SIG-M5 treated with dmso at 0.1 percent for 504 hours (cell line): ENCODE data around the gene NUDT1.
"Not testable (repeated sequence)": the region's sequence is repeated elsewhere in the genome, so short reads cannot be mapped to it uniquely, and the experiment has no call there.

ENCODE experiments used
- DNase-seq: peaks from one replicate; lab custom pipeline; 2025; ENCODE audit not compliant: unreplicated experiment; lab: John Stamatoyannopoulos, UW

The NUDT1 gene

GRCh38 chr7:2264158-2264557 is 22.1 kb downstream of the NUDT1 start:
- DNase-seq = no peak

GRCh38 chr7:2266911-2267310 is 24.9 kb downstream of the NUDT1 start:
- peak; percentile 46 for DNase-seq

DNA sequence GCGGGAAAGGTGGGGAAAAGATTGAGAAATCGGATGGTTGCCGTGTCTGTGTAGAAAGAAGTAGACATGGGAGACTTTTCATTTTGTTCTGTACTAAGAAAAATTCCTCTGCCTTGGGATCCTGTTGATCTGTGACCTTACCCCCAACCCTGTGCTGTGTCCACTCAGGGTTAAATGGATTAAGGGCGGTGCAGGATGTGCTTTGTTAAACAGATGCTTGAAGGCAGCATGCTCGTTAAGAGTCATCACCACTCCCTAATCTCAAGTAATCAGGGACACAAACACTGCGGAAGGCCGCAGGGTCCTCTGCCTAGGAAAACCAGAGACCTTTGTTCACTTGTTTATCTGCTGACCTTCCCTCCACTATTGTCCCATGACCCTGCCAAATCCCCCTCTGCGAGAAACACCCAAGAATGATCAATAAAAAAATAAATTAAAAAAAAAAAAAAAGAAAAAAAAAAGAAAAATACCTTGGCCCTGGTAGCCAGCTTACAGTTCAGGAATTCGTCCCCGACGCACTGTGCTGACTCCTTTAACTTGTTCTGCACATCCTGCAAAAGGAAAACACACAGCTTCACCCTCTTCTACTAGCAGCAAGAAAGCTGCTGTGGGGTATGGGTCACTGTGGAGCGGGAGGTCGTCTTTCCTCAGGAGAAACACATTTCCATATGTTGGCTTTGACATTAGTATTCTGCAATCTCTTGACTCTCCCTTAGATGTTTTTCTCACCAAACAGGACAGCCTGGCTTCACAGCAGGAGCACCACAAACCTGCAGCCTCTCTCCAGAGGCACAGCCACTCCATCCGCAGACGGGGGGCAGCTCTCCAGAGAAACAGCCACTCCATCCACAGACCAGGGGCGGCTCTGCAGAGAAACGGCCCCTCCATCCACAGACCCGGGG is 27.3 kb downstream of the NUDT1 start:
- not testable (repeated sequence) for DNase-seq

GRCh38 chr7:2269991-2270460 is 28.0 kb downstream of the NUDT1 start:
- DNase-seq = no peak

- DNase-seq = no peak
These were observed 28.5 kb downstream of the NUDT1 start for GRCh38 chr7:2270495-2270894.

GRCh38 chr7:2271273-2272026 is 29.4 kb downstream of the NUDT1 start:
- DNase-seq = no peak

DNA sequence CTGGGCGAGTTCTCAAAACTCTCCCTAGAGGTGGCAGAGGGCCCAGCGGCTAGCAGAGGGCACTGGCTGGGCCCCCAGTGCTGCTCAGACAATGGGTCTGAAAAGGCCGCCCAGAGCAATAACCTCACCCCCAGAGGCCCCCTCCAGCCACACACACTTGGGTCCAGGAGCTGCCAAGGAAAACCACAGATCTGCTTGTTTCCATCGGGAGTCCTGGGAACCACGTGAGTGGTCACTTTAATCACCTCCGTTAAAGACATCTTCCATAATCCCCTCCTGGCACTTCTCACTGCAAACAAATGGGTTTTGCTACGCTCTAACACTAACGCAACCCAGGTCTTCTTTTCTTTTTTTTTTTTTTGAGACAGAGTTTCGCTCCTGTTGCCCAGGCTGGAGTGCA is 30.0 kb downstream of the NUDT1 start:
- DNase-seq = no peak

GRCh38 chr7:2273866-2274265 is 31.8 kb downstream of the NUDT1 start:
- no peak for DNase-seq

GRCh38 chr7:2274666-2275065 is 32.6 kb downstream of the NUDT1 start:
- no peak for DNase-seq

- no peak for DNase-seq
These were observed 33.1 kb downstream of the NUDT1 start for GRCh38 chr7:2275101-2275500.

- no peak for DNase-seq
These were observed 34.1 kb downstream of the NUDT1 start for GRCh38 chr7:2276107-2276506.

DNA sequence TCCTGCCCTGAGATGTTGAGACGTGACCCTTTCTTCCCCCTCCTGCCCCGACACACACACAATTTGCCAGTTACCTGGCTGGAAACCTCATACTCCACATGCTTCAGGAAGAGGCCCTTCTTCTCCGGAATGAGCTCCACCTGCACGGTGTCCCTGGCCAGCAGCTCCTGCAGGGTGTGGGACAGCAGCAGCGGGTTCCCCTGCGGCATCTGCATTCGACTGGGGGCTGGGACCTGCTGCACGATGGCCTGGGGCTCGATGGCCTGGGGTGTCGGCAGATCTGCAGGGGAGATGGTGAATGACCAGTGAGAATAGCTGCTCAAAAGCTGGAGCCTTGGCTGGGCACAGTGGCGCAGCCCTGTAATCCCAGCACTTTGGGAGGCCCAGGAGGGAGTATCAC is 36.0 kb downstream of the NUDT1 start:
- DNase-seq = no peak

DNA sequence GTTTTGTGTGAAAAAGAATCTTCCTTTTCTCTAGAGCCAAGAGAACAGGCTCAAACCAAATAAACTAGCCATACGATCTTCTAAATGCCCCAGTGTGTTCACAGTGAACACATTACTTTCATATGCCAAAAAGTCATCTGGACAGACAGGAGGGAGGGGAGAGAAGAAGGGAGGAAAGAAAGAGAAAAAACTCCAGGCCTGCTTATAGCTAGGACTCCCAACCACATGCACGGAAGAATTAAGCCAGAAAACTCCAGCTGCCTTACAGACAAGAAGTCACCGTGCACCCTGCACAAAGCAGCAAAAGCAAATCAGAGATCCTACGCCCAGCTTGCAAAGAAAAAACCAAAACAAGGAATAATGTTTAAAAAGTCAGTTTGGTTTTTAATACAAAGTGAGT is 37.9 kb downstream of the NUDT1 start:
- no peak for DNase-seq

DNA sequence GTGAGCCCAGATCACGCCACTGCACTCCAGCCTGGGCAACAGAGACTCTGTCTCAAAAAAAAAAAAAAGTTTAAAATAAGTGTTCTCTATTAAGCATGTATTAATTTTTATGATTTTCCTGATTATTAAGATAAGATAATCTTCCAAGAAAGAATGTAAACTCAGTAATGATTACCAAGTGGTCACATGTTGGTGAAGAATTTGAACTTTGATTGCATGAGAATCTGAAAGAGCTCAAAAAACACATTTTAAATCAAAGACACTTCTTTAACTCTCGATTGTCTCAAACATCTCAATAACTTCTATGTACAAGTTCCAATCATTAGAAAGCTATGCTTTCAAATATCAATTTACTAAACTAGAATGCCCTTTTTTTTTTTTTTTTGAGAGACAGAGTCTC is 38.4 kb downstream of the NUDT1 start:
- no peak for DNase-seq

DNA sequence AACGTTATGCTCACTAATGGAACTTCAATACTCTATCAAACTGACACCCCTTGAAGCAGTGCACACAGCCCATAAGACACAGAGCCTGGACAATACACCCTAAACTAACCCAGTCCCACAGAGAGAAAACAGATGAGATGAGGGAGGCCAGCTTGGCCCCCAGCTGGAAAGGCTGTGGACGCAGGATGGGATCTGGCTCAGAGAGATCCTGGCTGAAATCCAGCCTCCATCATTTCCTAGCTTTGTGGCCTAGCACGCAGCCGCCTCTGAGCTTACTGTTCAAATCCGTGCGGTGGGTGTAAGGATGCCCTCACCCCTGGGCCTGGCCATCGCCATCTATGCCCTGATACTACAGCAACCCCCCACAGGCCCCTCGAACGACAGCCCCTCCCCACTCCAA is 39.5 kb downstream of the NUDT1 start:
- no peak for DNase-seq

DNA sequence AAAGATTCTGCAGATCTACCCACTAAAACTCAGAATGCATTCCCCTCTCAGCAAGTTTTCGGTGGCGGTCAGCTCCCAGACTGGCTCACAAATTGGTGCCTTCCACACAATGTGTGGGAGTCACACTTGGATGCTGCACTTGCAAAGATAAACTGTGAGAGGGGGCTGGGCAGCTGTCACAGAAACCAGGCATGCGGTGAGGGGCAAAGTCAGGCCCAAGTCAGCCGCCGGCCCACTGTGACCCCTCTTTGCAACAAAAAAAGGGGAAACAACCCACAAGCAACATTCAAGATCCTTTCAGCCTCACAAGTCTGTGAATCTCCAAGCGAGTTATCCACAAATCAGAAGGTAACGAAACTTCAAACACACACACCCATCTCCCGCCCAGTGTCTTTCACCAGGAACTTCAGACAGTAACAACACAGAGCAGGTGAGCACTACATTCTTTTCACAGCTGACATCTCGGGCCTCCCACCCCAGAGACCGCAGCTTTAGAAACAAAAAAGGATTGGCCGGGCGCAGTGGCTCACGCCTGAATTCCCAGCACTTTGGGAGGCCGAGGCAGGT is 40.2 kb downstream of the NUDT1 start:
- no peak for DNase-seq

DNA sequence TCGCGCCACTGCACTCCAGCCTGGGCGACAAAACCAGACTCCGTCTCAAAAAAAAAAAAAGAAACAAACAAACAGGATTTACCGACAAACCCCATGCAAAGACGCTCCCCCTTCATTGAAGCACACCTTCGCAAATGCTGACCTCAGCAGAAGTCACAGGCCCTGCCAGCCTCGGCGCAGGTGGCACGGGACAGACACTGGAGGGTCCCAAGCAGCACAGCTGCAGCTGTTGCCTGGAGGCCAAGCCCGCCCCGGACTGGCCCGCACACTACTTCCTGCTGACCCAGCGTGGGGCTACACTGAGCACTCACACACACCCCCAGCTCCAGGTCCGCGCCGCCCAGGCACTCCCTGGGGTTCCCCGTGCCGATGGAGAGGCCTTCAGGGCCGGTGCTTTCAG is 41.0 kb downstream of the NUDT1 start:
- DNase-seq = no peak

DNA sequence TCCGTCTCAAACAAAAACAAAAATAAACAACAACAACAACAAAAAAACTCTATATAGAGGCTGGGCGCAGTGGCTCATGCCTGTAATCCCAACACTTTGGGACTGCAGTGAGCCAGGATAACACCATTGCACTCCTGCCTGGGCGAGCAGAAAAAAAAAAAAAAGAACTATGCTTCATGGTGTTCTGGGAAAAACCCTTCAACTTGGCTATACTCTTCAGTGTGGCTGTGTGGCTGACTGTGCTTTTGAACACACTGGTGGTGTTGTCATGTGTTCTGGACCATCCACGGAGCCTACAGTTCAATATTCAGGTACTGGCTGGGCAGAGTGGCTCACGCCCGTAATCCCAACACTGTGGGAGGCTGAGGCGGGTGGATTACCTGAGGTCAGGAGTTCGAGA is 45.7 kb downstream of the NUDT1 start:
- DNase-seq = no peak

DNA sequence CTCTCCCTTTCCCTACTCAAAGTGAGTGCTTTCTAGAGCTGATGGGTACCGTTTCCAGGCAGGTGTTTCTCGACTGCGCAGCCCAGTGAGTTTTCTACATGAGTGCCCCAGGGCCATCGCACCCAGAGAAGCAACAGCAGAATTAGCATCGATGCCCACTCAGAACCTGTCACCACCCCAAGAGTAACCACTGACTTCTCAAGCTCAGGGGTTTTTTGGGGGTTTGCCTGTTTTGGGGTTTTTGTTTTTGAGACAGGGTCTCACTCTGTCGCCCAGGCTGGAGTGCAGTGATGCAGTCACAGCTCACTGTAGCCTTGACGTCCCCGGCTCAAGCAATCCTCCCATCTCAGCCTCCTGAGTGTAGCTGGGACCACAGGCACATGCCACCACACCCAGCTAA is 46.5 kb downstream of the NUDT1 start:
- no peak for DNase-seq

- no peak for DNase-seq
These were observed 47.1 kb downstream of the NUDT1 start for GRCh38 chr7:2289111-2289586.

GRCh38 chr7:2289621-2290020 is 47.6 kb downstream of the NUDT1 start:
- no peak for DNase-seq

- DNase-seq = no peak
These were observed 48.9 kb downstream of the NUDT1 start for GRCh38 chr7:2290877-2291276.
